Fibroblast of pulmonary artery (primary cell): ENCODE data around the gene SEMA3A.

ENCODE experiments used
- DNase-seq: peaks from one replicate; pipeline ENCODE4 v3.0.0-alpha.2; 2010; ENCODE audit warnings: low read depth
- H3K4me3 ChIP-seq: replicated peaks from 2 replicates; pipeline ENCODE4 v1.5.1; 2011; ENCODE audit warnings: low read depth, mild to moderate bottlenecking, control low read depth, low read length, moderate library complexity
- TF ChIP-seq, protein P1 (sequence below): IDR thresholded peaks from 2 replicates; pipeline ENCODE4 v1.5.1; 2011; ENCODE audit warnings: mild to moderate bottlenecking, control low read depth, low read length, inconsistent platforms; ENCODE audit errors: missing control alignments

Gene SEMA3A

DNA sequence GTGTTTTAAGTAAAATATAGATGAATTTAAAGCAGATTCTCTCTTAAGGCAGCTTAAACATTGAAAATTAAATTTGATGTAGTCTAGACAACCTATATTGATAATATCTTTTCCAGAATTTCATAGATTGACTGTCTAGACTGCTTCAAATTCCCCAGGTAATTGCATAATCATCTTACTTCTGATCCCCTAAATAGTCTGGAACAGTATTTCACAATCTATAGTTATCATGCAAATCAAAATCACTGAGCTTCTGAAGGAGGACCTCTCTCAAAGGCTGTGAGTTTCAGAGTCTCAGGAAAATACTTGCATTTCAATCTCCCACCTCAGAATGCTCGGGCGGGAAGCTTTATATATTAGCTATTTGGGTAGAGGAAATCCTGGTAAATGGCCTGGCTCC is 87.3 kb downstream of the SEMA3A start:
- H3K4me3 ChIP-seq, result no peak overlapping the region
- DNase-seq, result no peak
- TF ChIP-seq, protein P1, sequence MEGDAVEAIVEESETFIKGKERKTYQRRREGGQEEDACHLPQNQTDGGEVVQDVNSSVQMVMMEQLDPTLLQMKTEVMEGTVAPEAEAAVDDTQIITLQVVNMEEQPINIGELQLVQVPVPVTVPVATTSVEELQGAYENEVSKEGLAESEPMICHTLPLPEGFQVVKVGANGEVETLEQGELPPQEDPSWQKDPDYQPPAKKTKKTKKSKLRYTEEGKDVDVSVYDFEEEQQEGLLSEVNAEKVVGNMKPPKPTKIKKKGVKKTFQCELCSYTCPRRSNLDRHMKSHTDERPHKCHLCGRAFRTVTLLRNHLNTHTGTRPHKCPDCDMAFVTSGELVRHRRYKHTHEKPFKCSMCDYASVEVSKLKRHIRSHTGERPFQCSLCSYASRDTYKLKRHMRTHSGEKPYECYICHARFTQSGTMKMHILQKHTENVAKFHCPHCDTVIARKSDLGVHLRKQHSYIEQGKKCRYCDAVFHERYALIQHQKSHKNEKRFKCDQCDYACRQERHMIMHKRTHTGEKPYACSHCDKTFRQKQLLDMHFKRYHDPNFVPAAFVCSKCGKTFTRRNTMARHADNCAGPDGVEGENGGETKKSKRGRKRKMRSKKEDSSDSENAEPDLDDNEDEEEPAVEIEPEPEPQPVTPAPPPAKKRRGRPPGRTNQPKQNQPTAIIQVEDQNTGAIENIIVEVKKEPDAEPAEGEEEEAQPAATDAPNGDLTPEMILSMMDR, result no peak

DNA sequence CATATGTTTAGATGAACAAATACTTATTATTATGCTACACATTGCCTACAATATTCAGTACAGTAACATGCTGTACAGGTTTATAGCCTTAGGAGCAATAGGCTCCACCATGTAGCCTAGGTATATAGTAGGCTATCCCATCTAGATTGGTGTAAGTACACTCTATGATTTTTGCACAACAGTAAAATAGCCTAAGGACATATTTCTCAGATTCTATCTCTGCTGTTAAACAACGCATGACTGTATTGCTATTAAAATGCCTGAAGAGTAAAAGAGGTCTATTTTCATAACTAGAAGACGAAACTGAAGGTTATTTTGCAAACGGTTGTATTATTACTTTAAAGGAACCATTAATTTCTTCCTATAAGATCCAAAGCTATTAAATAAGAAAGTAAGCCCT is 88.3 kb downstream of the SEMA3A start:
- DNase-seq, result no peak
- no peak overlapping the region for H3K4me3 ChIP-seq
- TF ChIP-seq, protein P1, result no peak

DNA sequence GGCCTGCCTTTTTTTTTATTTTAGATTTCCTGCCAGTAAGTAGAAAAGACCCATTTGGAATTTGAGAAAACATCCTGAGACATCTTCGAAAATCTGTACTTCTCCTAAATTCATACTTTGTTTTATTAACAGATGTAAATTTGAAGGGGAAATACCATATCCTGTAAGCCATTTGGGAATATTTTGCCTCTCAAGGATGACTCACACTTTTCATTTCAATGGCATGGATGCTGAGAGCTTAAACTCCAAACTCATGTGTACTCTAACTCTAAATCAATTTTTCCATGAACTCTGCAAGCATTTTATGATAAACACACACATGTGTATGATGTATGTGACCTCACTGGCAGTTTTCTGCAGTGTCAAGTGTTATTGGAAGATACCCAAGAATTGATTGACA is 89.0 kb downstream of the SEMA3A start:
- peak; percentile 42 for DNase-seq
- TF ChIP-seq, protein P1, result no peak

DNA sequence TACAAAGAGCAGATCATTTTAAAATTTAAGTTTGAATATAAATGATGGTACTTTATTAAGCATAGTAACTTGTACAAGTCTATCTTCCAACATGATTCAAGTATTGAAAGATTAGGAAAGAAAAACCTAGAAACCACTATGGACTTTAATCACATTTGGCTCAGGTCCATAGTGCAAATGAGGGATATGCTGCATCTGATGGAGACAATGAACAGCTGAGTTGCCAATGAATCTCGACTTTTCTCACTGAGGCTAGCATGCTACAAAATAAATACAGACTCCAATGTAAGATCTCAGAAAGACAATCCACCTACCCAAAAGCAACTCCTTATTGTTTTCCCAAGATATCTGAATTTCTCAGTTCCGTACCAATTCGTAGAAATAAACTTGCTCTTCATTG is 89.8 kb downstream of the SEMA3A start:
- no peak overlapping the region for H3K4me3 ChIP-seq
- TF ChIP-seq, protein P1, result no peak
- DNase-seq, result no peak

More for the DNA sequence above, 89.0 kb downstream of the SEMA3A start:
- H3K4me3 ChIP-seq, result no peak overlapping the region

DNA sequence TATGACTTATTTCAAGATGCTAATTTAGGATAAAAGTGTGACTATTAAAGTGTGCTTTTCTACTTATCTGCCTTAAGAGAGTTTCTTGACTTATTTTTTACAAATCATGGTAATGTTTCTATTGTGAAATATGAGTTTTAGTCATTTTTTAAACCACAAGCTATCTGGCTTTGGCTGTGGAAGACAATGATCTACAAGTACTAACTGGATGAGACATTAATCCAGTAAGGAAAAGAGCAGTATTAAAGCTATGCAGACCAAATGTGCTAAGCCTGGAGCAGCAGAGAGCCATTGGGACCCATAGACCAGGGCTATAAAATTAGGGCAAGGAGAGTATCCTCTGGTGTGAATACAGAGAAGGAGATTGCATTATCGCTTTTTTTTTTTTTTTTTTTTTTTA is 92.4 kb downstream of the SEMA3A start:
- DNase-seq, result peak; percentile 72
- TF ChIP-seq, protein P1, result no peak
- no peak overlapping the region for H3K4me3 ChIP-seq

DNA sequence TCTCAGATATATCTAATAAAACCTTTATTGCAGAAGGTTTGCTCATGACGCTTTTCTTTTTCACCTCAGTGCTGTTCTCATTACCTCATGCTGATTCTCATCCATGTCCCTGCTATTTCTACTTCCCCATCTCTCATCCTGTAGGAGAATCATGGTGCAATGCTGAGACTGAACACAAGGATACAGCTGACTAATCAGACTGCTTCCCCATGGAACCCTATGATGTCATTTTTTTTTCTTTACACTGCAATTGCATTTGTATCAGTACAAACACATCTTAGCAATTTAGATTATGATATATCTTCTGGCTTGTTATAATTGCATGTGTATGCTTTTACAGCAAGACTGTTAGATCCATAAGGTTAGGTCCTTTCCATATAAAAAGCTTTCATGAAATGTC is 93.7 kb downstream of the SEMA3A start:
- no peak overlapping the region for H3K4me3 ChIP-seq
- peak; percentile 63 for DNase-seq
- TF ChIP-seq, protein P1, result peak; percentile 37

DNA sequence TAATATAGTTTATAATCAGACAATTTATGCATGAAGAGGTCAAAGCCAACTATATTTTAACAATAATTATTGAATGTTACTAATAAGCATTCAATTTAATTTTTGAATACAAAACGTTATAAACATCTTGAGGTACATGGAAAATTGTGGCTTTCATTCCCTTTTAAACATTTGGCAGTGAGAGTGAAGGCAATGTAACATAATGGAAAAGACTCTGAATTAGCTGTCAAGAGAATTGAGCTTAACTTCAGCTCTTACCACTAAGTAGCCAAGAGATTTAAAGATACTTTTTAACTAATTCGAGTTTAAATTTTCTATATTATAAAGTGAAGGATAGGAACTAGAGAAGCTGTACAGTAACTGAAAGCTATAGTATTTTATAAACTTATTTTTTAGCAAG is 98.6 kb downstream of the SEMA3A start:
- DNase-seq, result no peak
- TF ChIP-seq, protein P1, result no peak
- no peak overlapping the region for H3K4me3 ChIP-seq
